Activated CD4-positive, alpha-beta T cell treated with anti-CD3 and anti-CD28 coated beads for 36 hours (primary cell): Measurements from ENCODE around the gene CD24. TPM values are rescaled to one million over a fixed set of nuclear protein-coding genes. Genes with fewer than 3 reads are reported as not detected.
"Not testable (repeated sequence)": the region's sequence is repeated elsewhere in the genome, so short reads cannot be mapped to it uniquely, and the experiment has no call there.

Source experiments
- ATAC-seq: fragments of 200-7000 bp; cut with Tn5 transposase; one replicate; pipeline ENCODE4 v1.10.0; 2021; ENCODE audit warnings: mild to moderate bottlenecking, moderate library complexity
- CTCF ChIA-PET: fragments of 350-600 bp; sonication (Branson Sonifier 250); formaldehyde crosslinking; loops from one replicate; lab custom pipeline; 2021; ENCODE audit warnings: antibody characterized with exemption; lab: Charles Lee
- POLR2A ChIA-PET: fragments of 350-600 bp; sonication (Branson Sonifier 250); formaldehyde crosslinking; loops from one replicate; lab custom pipeline; 2021; ENCODE audit warnings: antibody characterized with exemption, inconsistent platforms; lab: Charles Lee
- DNase-seq: peaks from one replicate; pipeline ENCODE4 v3.0.0-alpha.2; 2020
- H3K27ac Mint-ChIP-seq: one replicate; pipeline ENCODE4 v1.8.0; 2021; ENCODE audit warnings: mixed read lengths
- H3K27me3 Mint-ChIP-seq: one replicate; pipeline ENCODE4 v1.8.0; 2021; ENCODE audit warnings: mixed read lengths
- H3K36me3 Mint-ChIP-seq: one replicate; pipeline ENCODE4 v1.8.0; 2021; ENCODE audit warnings: low read depth, mixed read lengths
- H3K4me1 Mint-ChIP-seq: one replicate; pipeline ENCODE4 v1.8.0; 2021; ENCODE audit warnings: mixed read lengths
- H3K4me3 Mint-ChIP-seq: one replicate; pipeline ENCODE4 v1.8.0; 2021; ENCODE audit warnings: mild to moderate bottlenecking, moderate library complexity, mixed read lengths
- H3K9me3 Mint-ChIP-seq: one replicate; pipeline ENCODE4 v1.8.0; 2021; ENCODE audit warnings: low read depth, mixed read lengths
- intact Hi-C, 2 experiments: fragments of 100-400 bp; cut with DNase I in 1 of 2; cut with micrococcal nuclease in 1 of 2; formaldehyde crosslinking; loops; one replicate each; pipeline versions ENCODE4 v1.14.2 to v1.15.1; 2022 to 2024; cut with DNase I, micrococcal nuclease
- total RNA-seq, 2 experiments: library from RNA; stranded (reverse); gene quantifications; one replicate each; pipeline ENCODE4 v1.2.3, GENCODE V29; 2021

CD24 gene
- under 1 TPM in 1 of 2 experiments, not detected in 1; 0.21 TPM for total RNA-seq

- Mint-ChIP-seq H3K4me1 (peaks cover 11% of the 10 kb centered on the region), H3K36me3 (no peaks in the 10 kb centered on the region), H3K9me3 (no peaks in the 10 kb centered on the region), H3K27me3 (peaks cover 49% of the 10 kb centered on the region), H3K27ac (no peak within 1 kb of the TSS), H3K4me3 (peak within 1 kb of the TSS; percentile 44)
- ChIA-PET CTCF (no interaction called here), POLR2A (no interaction called here)
- intact Hi-C loops = loop anchor here in 1 of 2 experiments (10.0 kb wide), 1 partner anchor 610 kb away; the partner anchor contains the start of gene CRYBG1
- ATAC-seq (peak; percentile 46), DNase-seq (peak; percentile 39)
Measured at GRCh38 chr6:106974336-106974998, at the start of gene CD24. Gene CD24, minus strand, starts transcription at chr6:106974729. Its CDS starts 83 bp downstream, at chr6:106974646.

GRCh38 chr6:107021446-107022185 lies 47.1 kb upstream of the CD24 start:
- Mint-ChIP-seq H3K27ac (no peak overlapping the region), H3K36me3 (no peaks in the 10 kb centered on the region), H3K4me3 (no peak overlapping the region), H3K9me3 (no peaks in the 10 kb centered on the region), H3K4me1 (no peaks in the 10 kb centered on the region), H3K27me3 (no peaks in the 10 kb centered on the region)
- ATAC-seq (no peak), DNase-seq (no peak)
- POLR2A ChIA-PET = no interaction called here
- intact Hi-C loops = no loop called here
- CTCF ChIA-PET = interaction anchor here (1.6 kb wide), 1 partner anchor 24 kb away, joined by 8 read pairs; no protein-coding TSS in a partner anchor

- intact Hi-C loops = no loop called here
- CTCF ChIA-PET = interaction anchor here (1.6 kb wide), 1 partner anchor 22 kb away, joined by 8 read pairs; no protein-coding TSS in a partner anchor
- Mint-ChIP-seq H3K27ac (no peak overlapping the region), H3K36me3 (no peaks in the 10 kb centered on the region), H3K9me3 (no peaks in the 10 kb centered on the region), H3K27me3 (no peaks in the 10 kb centered on the region), H3K4me3 (no peak overlapping the region), H3K4me1 (no peaks in the 10 kb centered on the region)
- POLR2A ChIA-PET = no interaction called here
- no peak for ATAC-seq
- no peak for DNase-seq
Measured at GRCh38 chr6:107020239-107020638, 45.7 kb upstream of the CD24 start.

- H3K36me3 Mint-ChIP-seq, intact Hi-C loops, H3K4me3 Mint-ChIP-seq, H3K4me1 Mint-ChIP-seq, H3K27me3 Mint-ChIP-seq, DNase-seq, POLR2A ChIA-PET, CTCF ChIA-PET, H3K27ac Mint-ChIP-seq, H3K9me3 Mint-ChIP-seq, ATAC-seq: not testable (repeated sequence)
Measured at GRCh38 chr6:107019628-107020027, 45.1 kb upstream of the CD24 start.

GRCh38 chr6:107019047-107019446 lies 44.5 kb upstream of the CD24 start:
- ATAC-seq (no peak), DNase-seq (no peak)
- Mint-ChIP-seq H3K9me3 (no peaks in the 10 kb centered on the region), H3K27ac (no peak overlapping the region), H3K27me3 (peaks cover under 1% of the 10 kb centered on the region), H3K36me3 (no peaks in the 10 kb centered on the region), H3K4me1 (no peaks in the 10 kb centered on the region), H3K4me3 (no peak overlapping the region)
- POLR2A ChIA-PET = no interaction called here
- CTCF ChIA-PET = no interaction called here
- intact Hi-C loops = no loop called here

- Mint-ChIP-seq H3K36me3 (no peaks in the 10 kb centered on the region), H3K4me1 (no peaks in the 10 kb centered on the region), H3K27ac (no peak overlapping the region), H3K9me3 (no peaks in the 10 kb centered on the region), H3K4me3 (no peak overlapping the region), H3K27me3 (peaks cover 5% of the 10 kb centered on the region)
- ChIA-PET CTCF (interaction anchor here (0.5 to 3.1 kb wide), 4 partner anchors 12 to 424 kb away, joined by 3 to 8 read pairs (median 3); no protein-coding TSS in a partner anchor), POLR2A (interaction anchor here (0.6 kb wide), 2 partner anchors 33 to 154 kb away, joined by 3 to 8 read pairs; no protein-coding TSS in a partner anchor)
- intact Hi-C loops = no loop called here
- ATAC-seq = no peak
- no peak for DNase-seq
Measured at GRCh38 chr6:107009499-107009898, 35.0 kb upstream of the CD24 start.

GRCh38 chr6:106997392-106998158 lies 23.0 kb upstream of the CD24 start:
- DNase-seq = peak; percentile 80
- ATAC-seq = peak; percentile 63
- peaks cover under 1% of the 10 kb centered on the region for H3K27me3 Mint-ChIP-seq
- POLR2A ChIA-PET = no interaction called here
- no peak overlapping the region for H3K27ac Mint-ChIP-seq
- no peaks in the 10 kb centered on the region for H3K4me1 Mint-ChIP-seq
- no peaks in the 10 kb centered on the region for H3K36me3 Mint-ChIP-seq
- intact Hi-C loops = loop anchor here (5.0 kb wide), 2 partner anchors 550 to 660 kb away; no protein-coding TSS in a partner anchor
- H3K4me3 Mint-ChIP-seq = no peak overlapping the region
- no peaks in the 10 kb centered on the region for H3K9me3 Mint-ChIP-seq
- CTCF ChIA-PET = interaction anchor here (0.6 to 1.8 kb wide), 31 partner anchors 8 to 1888 kb away, joined by 3 to 12 read pairs (median 4); partner anchors contain the start of genes CRYBG1, MTRES1 and RTN4IP1

GRCh38 chr6:106995640-106996039 lies 21.1 kb upstream of the CD24 start:
- POLR2A ChIA-PET = no interaction called here
- CTCF ChIA-PET = interaction anchor here (1.5 kb wide), 1 partner anchor 393 kb away, joined by 4 read pairs; no protein-coding TSS in a partner anchor
- peaks cover 3% of the 10 kb centered on the region for H3K27me3 Mint-ChIP-seq
- H3K4me1 Mint-ChIP-seq = no peaks in the 10 kb centered on the region
- no peaks in the 10 kb centered on the region for H3K9me3 Mint-ChIP-seq
- H3K27ac Mint-ChIP-seq = no peak overlapping the region
- no peak overlapping the region for H3K4me3 Mint-ChIP-seq
- ATAC-seq (no peak), DNase-seq (no peak)
- no peaks in the 10 kb centered on the region for H3K36me3 Mint-ChIP-seq
- intact Hi-C loops = loop anchor here (5.0 kb wide), 2 partner anchors 548 to 658 kb away; no protein-coding TSS in a partner anchor

- H3K9me3 Mint-ChIP-seq, H3K4me1 Mint-ChIP-seq, H3K27ac Mint-ChIP-seq, H3K27me3 Mint-ChIP-seq, ATAC-seq, DNase-seq, H3K4me3 Mint-ChIP-seq, intact Hi-C loops, H3K36me3 Mint-ChIP-seq: not testable (repeated sequence)
- ChIA-PET POLR2A (interaction anchor here (0.7 kb wide), 1 partner anchor 276 kb away, joined by 4 read pairs; no protein-coding TSS in a partner anchor), CTCF (interaction anchor here (1.0 to 2.0 kb wide), 3 partner anchors 8 to 12 kb away, joined by 7 to 11 read pairs (median 7); no protein-coding TSS in a partner anchor)
Measured at GRCh38 chr6:106989737-106990136, 15.2 kb upstream of the CD24 start.

- ChIA-PET POLR2A (no interaction called here), CTCF (interaction anchor here (1.0 to 2.0 kb wide), 3 partner anchors 9 to 11 kb away, joined by 7 to 11 read pairs (median 7); no protein-coding TSS in a partner anchor)
- no peak overlapping the region for H3K4me3 Mint-ChIP-seq
- H3K27ac Mint-ChIP-seq = no peak overlapping the region
- H3K9me3 Mint-ChIP-seq = no peaks in the 10 kb centered on the region
- peaks cover 9% of the 10 kb centered on the region for H3K27me3 Mint-ChIP-seq
- intact Hi-C loops = no loop called here
- no peak for ATAC-seq
- no peak for DNase-seq
- no peaks in the 10 kb centered on the region for H3K4me1 Mint-ChIP-seq
- no peaks in the 10 kb centered on the region for H3K36me3 Mint-ChIP-seq
Measured at GRCh38 chr6:106988664-106989063, 14.1 kb upstream of the CD24 start.

- ATAC-seq (no peak), DNase-seq (no peak)
- H3K4me3 Mint-ChIP-seq = no peak overlapping the region
- no peaks in the 10 kb centered on the region for H3K36me3 Mint-ChIP-seq
- no peaks in the 10 kb centered on the region for H3K4me1 Mint-ChIP-seq
- no peaks in the 10 kb centered on the region for H3K9me3 Mint-ChIP-seq
- POLR2A ChIA-PET = no interaction called here
- intact Hi-C loops = no loop called here
- no peak overlapping the region for H3K27ac Mint-ChIP-seq
- H3K27me3 Mint-ChIP-seq = peaks cover 23% of the 10 kb centered on the region
- CTCF ChIA-PET = interaction anchor here (0.8 kb wide), 2 partner anchors 125 to 536 kb away, joined by 3 to 4 read pairs; no protein-coding TSS in a partner anchor
Measured at GRCh38 chr6:106981926-106982325, 7.4 kb upstream of the CD24 start.
